ENCODE data around the gene HMG20A.
A peak's percentile ranks its signal among the peaks of the same experiment; 100 is the strongest.

Gene HMG20A

DNA sequence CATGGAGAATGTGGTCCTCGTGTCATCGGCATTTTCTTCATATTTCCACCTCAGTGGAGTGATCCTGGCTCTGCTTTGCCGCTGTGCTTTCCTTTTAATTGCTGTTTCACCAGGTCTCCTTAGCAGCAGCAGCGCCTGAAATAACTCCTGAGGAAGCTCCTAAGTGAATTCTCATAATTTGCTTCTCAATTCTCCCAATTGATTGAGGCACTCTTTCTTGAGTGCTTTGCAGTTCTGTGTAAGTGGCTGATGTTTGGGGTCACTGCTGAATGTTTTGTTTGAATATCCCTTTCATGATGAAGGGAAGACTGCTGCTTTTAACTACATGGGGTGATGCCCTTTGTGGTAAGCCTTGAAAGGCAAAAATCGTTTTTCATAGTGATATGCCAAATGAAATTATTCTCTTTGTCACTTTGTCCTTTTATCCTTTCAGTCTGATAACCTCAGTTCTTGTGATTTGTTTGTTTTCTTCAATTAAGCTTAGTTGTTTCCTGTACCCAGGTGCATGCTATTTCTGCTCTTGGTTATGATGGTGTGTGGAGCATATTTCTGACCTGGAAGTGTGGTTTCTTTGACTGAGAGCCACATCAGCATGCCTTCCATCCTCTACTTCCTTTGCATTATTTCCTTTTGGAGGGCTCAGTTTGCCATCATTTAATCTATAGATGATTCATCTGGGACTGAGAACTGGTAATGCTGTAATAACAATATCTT, 36.7 kb downstream of the HMG20A start:
- no peak overlapping the region for H3K27ac ChIP-seq
- no peak for DNase-seq (ENCODE audit: low read depth, low spot score)
- H3K4me3 ChIP-seq, result no peak overlapping the region
- TF ChIP-seq EZH2 (IDR thresholded peaks at IDR 0.05) (no peak), POLR2AphosphoS5 (IDR thresholded peaks at IDR 0.05; ENCODE audit: borderline replicate concordance, low read depth, low read length) (no peak), FOXP2 (optimal IDR thresholded peaks at IDR 0.05; ENCODE audit: control extremely low read depth, extremely low read length, insufficient read depth) (no peak)
- H3K9ac ChIP-seq (ENCODE audit: insufficient read length), result no peak overlapping the region
- H3K9me3 ChIP-seq (ENCODE audit: low read depth, low read length), result no peaks in the 10 kb centered on the region
- H3K36me3 ChIP-seq (ENCODE audit: insufficient read depth, low read length), result peaks cover 34% of the 10 kb centered on the region

DNA sequence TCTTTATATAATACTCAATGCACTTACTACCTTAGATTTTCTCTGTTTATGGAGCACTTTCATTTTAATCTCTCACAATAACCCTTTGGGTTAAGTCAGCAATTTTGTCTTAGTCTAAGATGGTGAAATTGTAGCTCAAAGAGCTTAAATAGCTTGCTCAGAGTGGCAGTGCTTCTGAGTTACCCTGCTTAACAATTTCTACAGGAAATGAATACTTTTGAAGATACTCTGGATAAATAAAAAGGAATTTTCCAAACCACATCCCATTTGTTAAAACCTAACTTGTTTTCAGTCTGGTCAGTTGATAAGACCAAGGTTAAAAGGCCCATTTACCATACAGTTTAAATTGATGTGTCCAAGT, 37.2 kb downstream of the HMG20A start:
- no peaks in the 10 kb centered on the region for H3K9me3 ChIP-seq (ENCODE audit: low read depth, low read length)
- H3K36me3 ChIP-seq (ENCODE audit: insufficient read depth, low read length), result peaks cover 34% of the 10 kb centered on the region
- TF ChIP-seq FOXP2 (optimal IDR thresholded peaks at IDR 0.05; ENCODE audit: control extremely low read depth, extremely low read length, insufficient read depth) (no peak), POLR2AphosphoS5 (IDR thresholded peaks at IDR 0.05; ENCODE audit: borderline replicate concordance, low read depth, low read length) (no peak), EZH2 (IDR thresholded peaks at IDR 0.05) (no peak)
- H3K9ac ChIP-seq (ENCODE audit: insufficient read length), result no peak overlapping the region
- no peak overlapping the region for H3K4me3 ChIP-seq
- H3K27ac ChIP-seq, result 0 out of 2 replicates have a peak overlapping the region, but pooled peaks have one; percentile 5
- no peak for DNase-seq (ENCODE audit: low read depth, low spot score)

DNA sequence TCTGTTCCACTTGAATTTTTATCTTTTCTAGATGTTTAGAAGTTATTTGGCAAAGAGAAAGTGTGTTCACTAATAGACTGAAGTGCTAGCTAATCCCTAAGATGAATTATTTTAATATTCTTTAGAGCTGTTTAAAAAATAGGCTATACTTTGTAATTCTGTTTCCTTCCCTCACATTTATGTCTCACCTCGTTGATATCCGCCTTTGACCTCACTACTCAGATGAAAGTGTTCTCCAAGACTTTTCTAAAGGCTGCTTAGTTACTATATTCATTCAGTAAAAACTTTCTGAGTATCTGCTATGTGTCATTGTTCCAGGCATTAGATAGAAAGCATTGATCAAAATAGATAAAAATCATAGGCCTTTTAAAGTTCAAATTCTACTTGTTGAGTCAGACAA, 38.3 kb downstream of the HMG20A start:
- H3K9me3 ChIP-seq (ENCODE audit: low read depth, low read length), result no peaks in the 10 kb centered on the region
- TF ChIP-seq FOXP2 (optimal IDR thresholded peaks at IDR 0.05; ENCODE audit: control extremely low read depth, extremely low read length, insufficient read depth), result no peak
- TF ChIP-seq POLR2AphosphoS5 (IDR thresholded peaks at IDR 0.05; ENCODE audit: borderline replicate concordance, low read depth, low read length), result no peak
- TF ChIP-seq EZH2 (IDR thresholded peaks at IDR 0.05), result no peak
- H3K27ac ChIP-seq, result no peak overlapping the region
- no peak overlapping the region for H3K9ac ChIP-seq (ENCODE audit: insufficient read length)
- H3K4me3 ChIP-seq, result no peak overlapping the region
- H3K36me3 ChIP-seq (ENCODE audit: insufficient read depth, low read length), result peaks cover 46% of the 10 kb centered on the region
- DNase-seq (ENCODE audit: low read depth, low spot score), result no peak

DNA sequence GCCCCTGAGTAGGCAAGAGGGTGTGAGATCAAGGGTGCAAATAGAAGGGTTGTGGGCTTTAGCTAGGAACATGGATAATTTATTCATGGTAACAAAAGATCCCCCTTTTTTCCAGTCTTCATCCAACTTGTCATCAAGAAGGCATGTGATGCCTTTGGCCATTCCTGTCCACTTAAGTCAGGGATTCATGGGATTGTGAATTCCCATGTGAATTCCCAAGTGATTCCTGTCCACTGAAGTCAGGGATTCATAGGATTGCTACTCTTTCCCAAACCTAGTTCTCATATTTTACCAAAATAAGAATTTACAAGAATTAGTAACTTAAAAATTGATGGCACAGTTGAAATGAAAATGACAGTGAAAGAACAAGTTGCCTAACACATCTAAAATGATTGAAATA, 40.8 kb downstream of the HMG20A start:
- peaks cover 63% of the 10 kb centered on the region for H3K36me3 ChIP-seq (ENCODE audit: insufficient read depth, low read length)
- TF ChIP-seq POLR2AphosphoS5 (IDR thresholded peaks at IDR 0.05; ENCODE audit: borderline replicate concordance, low read depth, low read length) (no peak), FOXP2 (optimal IDR thresholded peaks at IDR 0.05; ENCODE audit: control extremely low read depth, extremely low read length, insufficient read depth) (no peak), EZH2 (IDR thresholded peaks at IDR 0.05) (no peak)
- H3K9me3 ChIP-seq (ENCODE audit: low read depth, low read length), result no peaks in the 10 kb centered on the region
- no peak overlapping the region for H3K9ac ChIP-seq (ENCODE audit: insufficient read length)
- H3K4me3 ChIP-seq, result no peak overlapping the region
- H3K27ac ChIP-seq, result no peak overlapping the region
- no peak for DNase-seq (ENCODE audit: low read depth, low spot score)

DNA sequence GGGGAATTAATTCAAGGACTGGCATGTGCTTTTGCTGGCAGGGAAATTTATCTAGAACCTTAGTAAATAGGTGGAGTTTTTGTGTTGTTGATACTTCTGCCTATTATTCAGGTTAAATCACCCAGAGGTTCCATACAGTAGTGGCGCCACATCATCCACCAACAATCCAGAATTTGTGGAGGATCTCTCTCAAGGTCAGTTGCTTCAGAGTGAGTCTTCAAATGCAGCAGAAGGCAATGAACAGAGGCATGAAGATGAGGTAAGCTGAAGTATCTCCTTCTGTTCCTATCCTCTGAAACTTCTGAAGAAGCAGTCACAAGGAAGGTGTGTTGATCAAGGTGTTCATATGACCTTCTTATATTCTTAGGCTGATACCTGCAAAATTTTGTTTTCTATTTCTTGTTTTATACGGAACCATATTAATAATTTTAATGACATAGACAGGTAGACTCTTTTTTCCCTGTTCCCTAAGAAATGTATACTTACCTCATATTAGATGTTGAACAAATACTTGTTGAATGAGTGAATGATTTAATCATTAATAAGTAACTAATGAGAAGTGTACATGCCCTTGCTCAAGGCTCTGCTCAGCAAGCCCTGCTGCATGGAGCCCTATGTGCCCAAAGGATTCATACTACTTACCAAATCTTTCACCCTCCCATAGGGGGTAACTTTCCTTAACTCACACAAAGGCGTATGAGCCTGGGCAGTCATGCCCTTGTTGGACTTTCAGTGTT, 43.6 kb downstream of the HMG20A start:
- Histone ChIP-seq H3K9ac (ENCODE audit: insufficient read length) (no peak overlapping the region), H3K4me3 (no peak overlapping the region), H3K9me3 (ENCODE audit: low read depth, low read length) (no peaks in the 10 kb centered on the region), H3K27ac (no peak overlapping the region), H3K36me3 (ENCODE audit: insufficient read depth, low read length) (peaks cover 68% of the 10 kb centered on the region)
- TF ChIP-seq EZH2 (IDR thresholded peaks at IDR 0.05), result no peak
- TF ChIP-seq FOXP2 (optimal IDR thresholded peaks at IDR 0.05; ENCODE audit: control extremely low read depth, extremely low read length, insufficient read depth), result no peak
- DNase-seq (ENCODE audit: low read depth, low spot score), result no peak

DNA sequence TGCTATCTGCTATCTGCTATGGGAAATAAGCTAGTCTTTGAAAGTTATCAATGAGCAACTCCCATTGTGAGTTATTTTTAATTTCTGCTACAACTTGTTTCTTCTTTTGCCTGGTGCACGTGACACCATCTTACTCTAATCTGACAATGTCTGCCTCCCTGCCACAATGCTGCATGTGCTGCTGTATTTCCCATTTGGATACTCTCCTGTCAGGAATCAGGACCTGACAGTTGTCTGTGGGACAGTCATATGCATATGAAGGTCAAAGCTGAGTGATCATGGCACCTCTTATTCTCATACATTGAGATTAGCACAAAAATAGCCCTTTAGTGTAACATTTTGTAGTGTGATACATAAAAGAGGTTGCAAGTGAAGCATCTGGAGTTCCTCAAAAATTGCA, 45.8 kb downstream of the HMG20A start:
- DNase-seq (ENCODE audit: low read depth, low spot score), result no peak
- TF ChIP-seq EZH2 (IDR thresholded peaks at IDR 0.05) (no peak), POLR2AphosphoS5 (IDR thresholded peaks at IDR 0.05; ENCODE audit: borderline replicate concordance, low read depth, low read length) (no peak), FOXP2 (optimal IDR thresholded peaks at IDR 0.05; ENCODE audit: control extremely low read depth, extremely low read length, insufficient read depth) (no peak)
- Histone ChIP-seq H3K9ac (ENCODE audit: insufficient read length) (no peak overlapping the region), H3K4me3 (no peak overlapping the region), H3K27ac (no peak overlapping the region), H3K36me3 (ENCODE audit: insufficient read depth, low read length) (peaks cover 77% of the 10 kb centered on the region), H3K9me3 (ENCODE audit: low read depth, low read length) (no peaks in the 10 kb centered on the region)

DNA sequence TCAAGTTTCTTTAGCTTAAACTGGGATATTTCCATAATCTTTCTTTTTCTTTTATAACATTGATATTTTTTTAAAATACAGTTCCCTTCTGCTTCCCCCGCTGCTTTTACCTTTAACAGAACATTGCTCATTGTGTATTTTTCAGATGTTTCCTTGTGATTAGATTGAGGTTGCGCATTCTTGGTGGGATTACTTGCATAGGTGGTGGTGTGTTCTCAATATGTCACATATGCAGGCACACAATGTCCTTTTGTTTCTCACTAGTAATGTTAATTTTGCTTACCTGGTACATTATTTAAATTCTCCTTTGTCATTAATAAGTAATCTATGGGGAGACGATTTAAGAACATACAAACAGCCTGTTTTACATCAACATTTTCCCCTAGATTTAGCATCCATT, 48.2 kb downstream of the HMG20A start:
- no peak overlapping the region for H3K9ac ChIP-seq (ENCODE audit: insufficient read length)
- H3K9me3 ChIP-seq (ENCODE audit: low read depth, low read length), result no peaks in the 10 kb centered on the region
- peaks cover 75% of the 10 kb centered on the region for H3K36me3 ChIP-seq (ENCODE audit: insufficient read depth, low read length)
- no peak overlapping the region for H3K27ac ChIP-seq
- DNase-seq (ENCODE audit: low read depth, low spot score), result no peak
- TF ChIP-seq FOXP2 (optimal IDR thresholded peaks at IDR 0.05; ENCODE audit: control extremely low read depth, extremely low read length, insufficient read depth) (no peak), EZH2 (IDR thresholded peaks at IDR 0.05) (no peak), POLR2AphosphoS5 (IDR thresholded peaks at IDR 0.05; ENCODE audit: borderline replicate concordance, low read depth, low read length) (no peak)
- no peak overlapping the region for H3K4me3 ChIP-seq

DNA sequence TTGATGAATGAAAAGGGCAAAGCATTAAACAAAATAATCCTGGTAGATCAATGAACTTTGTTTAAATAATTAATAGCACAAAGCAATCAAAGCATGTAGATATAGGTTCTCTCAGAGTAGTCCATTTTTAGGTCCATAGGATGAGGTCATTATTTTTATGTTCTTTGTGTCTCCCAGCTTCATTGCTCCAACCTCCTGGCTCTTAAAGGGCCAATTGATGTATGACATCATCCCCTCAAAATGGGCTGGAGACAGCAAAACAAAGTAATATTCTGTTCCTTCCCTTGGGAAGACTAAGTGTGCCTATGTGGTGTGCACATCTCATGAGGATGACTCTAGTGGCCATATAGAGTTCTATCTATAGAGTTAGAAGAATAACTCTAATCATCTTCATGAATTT, 49.5 kb downstream of the HMG20A start:
- no peak for DNase-seq (ENCODE audit: low read depth, low spot score)

More for the DNA sequence above, 49.5 kb downstream of the HMG20A start:
- TF ChIP-seq FOXP2 (optimal IDR thresholded peaks at IDR 0.05; ENCODE audit: control extremely low read depth, extremely low read length, insufficient read depth) (no peak), EZH2 (IDR thresholded peaks at IDR 0.05) (no peak), POLR2AphosphoS5 (IDR thresholded peaks at IDR 0.05; ENCODE audit: borderline replicate concordance, low read depth, low read length) (no peak)
- Histone ChIP-seq H3K27ac (no peak overlapping the region), H3K9me3 (ENCODE audit: low read depth, low read length) (no peaks in the 10 kb centered on the region), H3K9ac (ENCODE audit: insufficient read length) (no peak overlapping the region), H3K36me3 (ENCODE audit: insufficient read depth, low read length) (peaks cover 67% of the 10 kb centered on the region), H3K4me3 (no peak overlapping the region)
